Calu3 (cell line): ENCODE results near the gene MYOZ2. TPM values are rescaled to one million over a fixed set of nuclear protein-coding genes. Genes with fewer than 3 reads are reported as not detected.
"Not testable (repeated sequence)": the region's sequence is repeated elsewhere in the genome, so short reads cannot be mapped to it uniquely, and the experiment has no call there.

ENCODE experiments used
- BruUV-seq: library from RNA; stranded (reverse); fragments of 400-500 nt; replicated peaks from 2 replicates; lab custom pipeline; 2021; lab: Mats Ljungman, UMichigan
- CTCF ChIA-PET: fragments of 300-600 bp; sonication (Branson Sonifier 250); formaldehyde crosslinking; loops from one replicate; lab custom pipeline; 2022; ENCODE audit warnings: antibody characterized with exemption; lab: Charles Lee
- DNase-seq: peaks from one replicate; pipeline ENCODE4 v3.0.0; 2022
- H3K27ac Mint-ChIP-seq: one replicate; pipeline ENCODE4 v1.8.0; 2022; ENCODE audit warnings: mixed read lengths; ENCODE audit not compliant: unreplicated experiment
- H3K27me3 Mint-ChIP-seq: one replicate; pipeline ENCODE4 v1.8.0; 2022; ENCODE audit warnings: mixed read lengths; ENCODE audit not compliant: unreplicated experiment
- H3K36me3 Mint-ChIP-seq: one replicate; pipeline ENCODE4 v1.8.0; 2022; ENCODE audit warnings: mild to moderate bottlenecking, moderate library complexity, mixed read lengths; ENCODE audit not compliant: insufficient read depth, unreplicated experiment
- H3K4me1 Mint-ChIP-seq: one replicate; pipeline ENCODE4 v1.8.0; 2022; ENCODE audit warnings: mild to moderate bottlenecking, low read depth, mixed read lengths; ENCODE audit not compliant: unreplicated experiment
- H3K4me3 Mint-ChIP-seq: one replicate; pipeline ENCODE4 v1.8.0; 2022; ENCODE audit warnings: mild to moderate bottlenecking, low read depth, moderate library complexity, mixed read lengths; ENCODE audit not compliant: unreplicated experiment
- H3K9me3 Mint-ChIP-seq: one replicate; pipeline ENCODE4 v1.8.0; 2022; ENCODE audit warnings: low read depth, mixed read lengths; ENCODE audit not compliant: unreplicated experiment
- intact Hi-C: fragments of 100-400 bp; cut with micrococcal nuclease; formaldehyde crosslinking; loops from one replicate; pipeline ENCODE4 v1.10.0; 2022; ENCODE audit not compliant: unreplicated experiment
- total RNA-seq: library from RNA; stranded (reverse); gene quantifications from 2 replicates; pipeline ENCODE4 v1.2.3, GENCODE V29; 2022
- TF ChIP-seq, protein P1 (sequence below): fragments of 200-600 bp; IDR thresholded peaks from one replicate; pipeline ENCODE4 v1.8.0; 2022; ENCODE audit warnings: antibody characterized with exemption; ENCODE audit not compliant: unreplicated experiment

The MYOZ2 gene
- total RNA-seq, 1 experiment from 2014 or later, result not detected

DNA sequence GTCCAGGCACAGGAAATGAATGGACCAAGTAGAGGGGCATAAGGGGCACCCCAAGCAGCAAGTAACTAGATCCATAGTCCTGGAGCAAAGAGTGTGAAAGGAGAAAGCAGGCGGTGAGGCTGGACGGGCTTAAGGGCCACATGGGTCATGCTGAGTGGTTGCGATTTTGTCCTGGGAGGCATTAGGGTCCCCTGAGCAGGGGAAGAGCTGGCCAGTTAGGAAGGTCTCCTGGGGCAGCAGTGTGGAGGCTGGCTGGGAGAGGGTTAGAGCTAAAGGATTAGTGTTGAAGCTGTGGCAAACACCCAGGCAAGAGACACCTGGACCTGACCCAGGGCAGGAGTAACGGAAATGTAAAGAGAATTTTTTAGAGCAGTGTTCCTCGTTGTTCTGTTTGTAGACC, 26.5 kb downstream of the MYOZ2 start:
- CTCF ChIA-PET, result no interaction called here
- no peak for DNase-seq
- no TSS peak for BruUV-seq
- no peaks in the 10 kb centered on the region for H3K36me3 Mint-ChIP-seq
- intact Hi-C loops, result no loop called here
- no peaks in the 10 kb centered on the region for H3K9me3 Mint-ChIP-seq
- H3K4me1 Mint-ChIP-seq, result no peaks in the 10 kb centered on the region
- H3K27ac Mint-ChIP-seq, result no peak overlapping the region
- H3K27me3 Mint-ChIP-seq, result no peaks in the 10 kb centered on the region
- TF ChIP-seq, protein P1, sequence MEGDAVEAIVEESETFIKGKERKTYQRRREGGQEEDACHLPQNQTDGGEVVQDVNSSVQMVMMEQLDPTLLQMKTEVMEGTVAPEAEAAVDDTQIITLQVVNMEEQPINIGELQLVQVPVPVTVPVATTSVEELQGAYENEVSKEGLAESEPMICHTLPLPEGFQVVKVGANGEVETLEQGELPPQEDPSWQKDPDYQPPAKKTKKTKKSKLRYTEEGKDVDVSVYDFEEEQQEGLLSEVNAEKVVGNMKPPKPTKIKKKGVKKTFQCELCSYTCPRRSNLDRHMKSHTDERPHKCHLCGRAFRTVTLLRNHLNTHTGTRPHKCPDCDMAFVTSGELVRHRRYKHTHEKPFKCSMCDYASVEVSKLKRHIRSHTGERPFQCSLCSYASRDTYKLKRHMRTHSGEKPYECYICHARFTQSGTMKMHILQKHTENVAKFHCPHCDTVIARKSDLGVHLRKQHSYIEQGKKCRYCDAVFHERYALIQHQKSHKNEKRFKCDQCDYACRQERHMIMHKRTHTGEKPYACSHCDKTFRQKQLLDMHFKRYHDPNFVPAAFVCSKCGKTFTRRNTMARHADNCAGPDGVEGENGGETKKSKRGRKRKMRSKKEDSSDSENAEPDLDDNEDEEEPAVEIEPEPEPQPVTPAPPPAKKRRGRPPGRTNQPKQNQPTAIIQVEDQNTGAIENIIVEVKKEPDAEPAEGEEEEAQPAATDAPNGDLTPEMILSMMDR, result no peak
- H3K4me3 Mint-ChIP-seq, result no peak overlapping the region

DNA sequence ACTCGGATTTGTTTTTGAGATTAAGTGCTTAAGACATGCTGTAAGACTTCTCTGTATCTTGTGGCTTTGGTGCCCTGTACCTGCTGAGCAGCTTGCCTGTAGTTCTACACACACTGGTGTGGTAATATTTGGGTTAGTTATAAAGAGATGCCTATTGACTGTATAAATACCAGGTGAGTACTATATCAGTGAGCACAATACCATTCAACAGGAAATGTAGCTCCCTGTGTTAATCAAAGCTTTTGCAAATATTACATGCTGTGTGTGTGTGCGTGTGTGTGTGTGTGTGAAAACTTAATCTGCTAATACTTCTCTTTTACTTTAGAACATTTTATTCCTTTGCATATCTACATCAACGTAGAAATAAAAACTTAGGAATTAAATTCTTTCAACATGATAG, 30.1 kb downstream of the MYOZ2 start:
- Mint-ChIP-seq H3K9me3 (no peaks in the 10 kb centered on the region), H3K27ac (no peak overlapping the region)

DNA sequence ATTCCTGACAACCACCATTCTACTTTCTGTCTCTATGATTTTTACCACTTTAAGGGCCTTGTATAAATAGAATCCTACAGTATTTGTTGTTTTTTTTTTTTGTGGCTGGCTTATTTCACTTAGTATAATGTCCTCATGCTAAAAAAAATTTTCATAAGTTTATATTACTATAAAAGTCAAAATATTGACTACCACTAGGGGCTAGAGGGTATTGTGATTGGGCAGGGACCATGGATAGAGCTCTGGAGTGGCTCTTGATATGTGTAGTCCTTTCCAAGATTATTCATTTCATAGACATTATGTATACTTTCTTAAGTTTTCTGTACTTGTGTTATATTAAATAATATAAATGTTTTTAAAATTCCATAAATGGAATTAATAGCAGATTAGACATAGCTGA, 34.6 kb downstream of the MYOZ2 start:
- BruUV-seq, result no TSS peak
- H3K36me3 Mint-ChIP-seq, result no peaks in the 10 kb centered on the region
- H3K27ac Mint-ChIP-seq, result no peak overlapping the region
- TF ChIP-seq, protein P1, result no peak
- no peak overlapping the region for H3K4me3 Mint-ChIP-seq
- CTCF ChIA-PET, result no interaction called here
- no peaks in the 10 kb centered on the region for H3K4me1 Mint-ChIP-seq
- intact Hi-C loops, result no loop called here
- no peaks in the 10 kb centered on the region for H3K27me3 Mint-ChIP-seq
- no peak for DNase-seq
- H3K9me3 Mint-ChIP-seq, result no peaks in the 10 kb centered on the region

More for the DNA sequence above, 30.1 kb downstream of the MYOZ2 start:
- no peaks in the 10 kb centered on the region for H3K4me1 Mint-ChIP-seq
- no peak overlapping the region for H3K4me3 Mint-ChIP-seq
- TF ChIP-seq, protein P1, result no peak
- no peaks in the 10 kb centered on the region for H3K36me3 Mint-ChIP-seq
- intact Hi-C loops, result no loop called here
- CTCF ChIA-PET, result no interaction called here
- BruUV-seq, result no TSS peak
- H3K27me3 Mint-ChIP-seq, result no peaks in the 10 kb centered on the region
- no peak for DNase-seq

DNA sequence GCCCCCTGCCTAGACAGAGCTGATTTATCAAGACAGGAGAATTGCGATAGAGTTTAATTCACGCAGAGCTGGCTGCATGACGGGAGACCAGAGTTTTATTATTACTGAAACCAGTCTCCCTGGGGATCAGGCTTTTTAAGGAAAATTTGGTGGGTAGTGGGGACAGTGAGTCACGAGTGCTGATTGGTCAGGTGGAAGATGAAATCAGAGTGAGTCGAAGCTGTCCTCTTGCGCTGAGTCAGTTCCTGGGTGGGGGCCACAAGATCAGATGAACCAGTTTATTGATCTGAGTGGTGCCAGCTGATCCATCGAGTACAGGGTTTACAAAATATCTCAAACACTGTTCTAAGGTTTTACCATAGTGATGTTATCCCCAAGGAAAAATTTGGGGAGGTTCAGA, 36.6 kb downstream of the MYOZ2 start:
- DNase-seq, result no peak
- TF ChIP-seq, protein P1, result no peak
- Mint-ChIP-seq H3K36me3 (no peaks in the 10 kb centered on the region), H3K9me3 (no peaks in the 10 kb centered on the region), H3K4me1 (no peaks in the 10 kb centered on the region), H3K4me3 (no peak overlapping the region), H3K27ac (no peak overlapping the region), H3K27me3 (no peaks in the 10 kb centered on the region)
- no TSS peak for BruUV-seq
- intact Hi-C loops, result no loop called here
- CTCF ChIA-PET, result no interaction called here

DNA sequence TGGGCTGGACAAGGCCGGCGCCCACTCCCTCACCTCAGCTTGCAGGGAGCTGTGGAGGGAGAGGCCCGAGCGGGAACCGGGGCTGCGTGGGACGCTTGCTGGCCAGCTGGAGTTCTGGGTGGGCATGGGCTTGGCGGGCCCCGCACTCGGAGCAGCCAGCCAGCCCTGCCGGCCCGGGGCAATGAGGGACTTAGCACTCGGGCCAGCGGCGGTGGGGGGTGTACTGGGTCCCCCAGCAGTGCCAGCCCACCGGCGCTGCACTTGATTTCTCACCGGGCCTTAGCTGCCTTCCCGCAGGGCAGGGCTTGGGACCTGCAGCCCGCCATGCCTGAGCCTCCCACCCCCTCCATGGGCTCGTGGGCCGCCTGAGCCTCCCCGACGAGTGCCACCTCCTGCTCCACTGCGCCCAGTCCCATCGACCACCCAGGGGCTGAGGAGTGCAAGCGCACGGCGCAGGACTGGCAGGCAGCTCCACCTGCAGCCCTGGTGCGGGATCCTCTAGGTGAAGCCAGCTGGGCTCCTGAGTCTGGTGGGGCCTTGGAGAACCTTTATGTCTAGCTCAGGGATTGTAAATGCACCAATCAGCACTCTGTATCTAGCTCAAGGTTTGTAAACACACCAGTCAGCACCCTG, 38.2 kb downstream of the MYOZ2 start:
- H3K27me3 Mint-ChIP-seq, H3K4me3 Mint-ChIP-seq, DNase-seq, H3K27ac Mint-ChIP-seq, H3K9me3 Mint-ChIP-seq, H3K36me3 Mint-ChIP-seq, H3K4me1 Mint-ChIP-seq, CTCF ChIA-PET, intact Hi-C loops, BruUV-seq: not testable (repeated sequence)
